ENCODE measurements around the gene INPP5J.
"Not testable (repeated sequence)": the region's sequence is repeated elsewhere in the genome, so short reads cannot be mapped to it uniquely, and the experiment has no call there.

Gene INPP5J

DNA sequence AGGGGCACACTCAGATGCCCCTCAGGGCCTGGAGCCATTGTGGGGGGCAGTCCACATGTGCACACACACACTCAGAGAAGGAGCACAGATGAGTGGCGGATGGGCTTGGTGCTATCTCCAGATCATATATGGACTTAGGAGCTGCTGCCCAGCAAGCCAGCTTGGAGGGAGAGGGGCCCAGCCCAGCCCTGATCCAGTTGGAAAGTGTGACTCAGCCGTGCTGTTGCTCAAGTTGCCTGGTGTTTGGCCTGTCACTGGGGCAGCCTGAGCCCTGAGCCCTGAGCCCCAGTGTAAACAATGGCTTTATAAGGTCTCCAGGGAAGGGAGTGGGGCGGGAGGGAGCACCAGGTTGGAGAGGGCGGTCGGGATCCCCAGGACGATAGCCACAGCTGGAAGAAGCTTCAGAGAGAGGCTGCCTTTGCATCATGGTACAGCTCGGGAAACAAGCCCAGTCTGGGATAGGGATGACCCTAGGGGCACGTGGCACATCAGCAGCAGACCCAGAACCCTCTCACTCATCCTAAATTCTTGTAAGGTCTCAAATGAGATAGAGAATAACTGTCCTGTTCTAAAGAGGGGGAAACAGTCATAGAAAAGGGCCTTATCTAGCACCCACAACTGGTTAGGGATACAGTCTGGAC, 20.2 kb upstream of the INPP5J start:
- DNase-seq, result peak; percentile 89

DNA sequence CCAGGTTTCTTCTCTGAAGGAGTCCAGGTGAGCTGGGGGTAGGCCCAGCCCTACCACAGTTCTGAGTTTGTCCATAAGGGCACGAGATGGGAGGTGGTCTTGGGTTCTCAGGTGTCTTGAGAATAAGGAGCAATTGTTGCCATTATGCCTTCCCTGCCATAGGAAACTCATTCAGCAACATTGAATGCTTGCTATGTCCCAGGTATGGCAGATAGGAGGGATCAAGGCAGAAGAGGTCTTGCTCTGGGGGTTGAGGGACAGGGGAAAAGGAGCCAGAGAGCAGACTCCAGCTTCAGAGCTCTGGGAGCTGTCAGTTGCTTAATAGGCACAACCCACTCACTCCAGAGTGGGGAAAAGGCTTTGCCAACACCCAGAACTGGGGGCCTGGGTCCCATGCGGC, 19.7 kb upstream of the INPP5J start:
- DNase-seq, result no peak

DNA sequence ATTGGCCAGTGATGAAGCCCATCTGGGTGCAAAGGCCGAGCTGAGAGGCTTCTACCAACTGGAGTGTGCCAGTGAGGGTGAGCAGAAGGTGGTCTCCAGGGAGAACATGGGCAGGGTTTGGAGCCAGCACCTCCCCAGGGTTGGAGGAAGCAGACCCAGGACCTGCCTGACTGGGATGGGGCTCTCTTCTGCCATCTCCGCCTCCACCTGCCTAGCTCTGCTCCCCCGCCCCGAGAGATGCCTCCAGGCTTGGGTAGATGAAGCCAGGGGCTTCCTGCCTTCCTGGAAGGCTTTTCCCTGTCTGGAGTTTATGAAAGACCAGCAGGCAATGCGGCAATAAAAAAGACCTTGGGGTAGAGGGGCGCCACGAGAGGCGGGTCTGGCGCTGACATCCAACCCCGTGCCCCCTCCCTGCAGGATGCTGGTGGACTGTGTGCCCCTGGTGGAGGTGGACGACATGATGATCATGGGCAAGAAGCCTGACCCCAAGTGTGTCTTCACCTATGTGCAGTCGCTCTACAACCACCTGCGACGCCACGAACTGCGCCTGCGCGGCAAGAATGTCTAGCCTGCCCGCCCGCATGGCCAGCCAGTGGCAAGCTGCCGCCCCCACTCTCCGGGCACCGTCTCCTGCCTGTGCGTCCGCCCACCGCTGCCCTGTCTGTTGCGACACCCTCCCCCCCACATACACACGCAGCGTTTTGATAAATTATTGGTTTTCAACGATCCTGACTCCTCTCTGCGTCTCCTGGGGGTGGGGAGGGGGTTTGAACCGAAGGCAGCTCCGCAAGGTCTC, 18.7 kb upstream of the INPP5J start:
- no peak for DNase-seq

DNA sequence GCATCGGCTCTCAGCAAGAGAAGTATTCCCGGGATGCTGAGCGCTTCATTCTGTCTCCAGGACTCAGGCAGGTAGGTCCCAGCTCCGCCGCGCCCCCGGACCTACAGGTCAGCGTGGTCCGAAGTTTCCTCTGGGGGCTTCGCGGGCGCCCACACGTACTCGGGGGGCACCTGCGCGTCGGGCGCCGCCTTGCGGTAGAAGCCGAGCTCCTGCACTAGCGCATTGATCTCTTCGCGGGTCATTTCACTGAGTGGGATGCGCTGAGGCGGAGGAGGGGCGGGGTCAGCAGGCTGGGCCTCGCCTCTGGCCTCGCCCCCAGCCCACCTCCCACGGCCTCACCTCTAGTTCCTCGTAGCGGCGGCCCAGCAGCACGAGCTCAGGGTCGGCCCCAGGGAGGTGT, 17.9 kb upstream of the INPP5J start:
- peak; percentile 86 for DNase-seq

DNA sequence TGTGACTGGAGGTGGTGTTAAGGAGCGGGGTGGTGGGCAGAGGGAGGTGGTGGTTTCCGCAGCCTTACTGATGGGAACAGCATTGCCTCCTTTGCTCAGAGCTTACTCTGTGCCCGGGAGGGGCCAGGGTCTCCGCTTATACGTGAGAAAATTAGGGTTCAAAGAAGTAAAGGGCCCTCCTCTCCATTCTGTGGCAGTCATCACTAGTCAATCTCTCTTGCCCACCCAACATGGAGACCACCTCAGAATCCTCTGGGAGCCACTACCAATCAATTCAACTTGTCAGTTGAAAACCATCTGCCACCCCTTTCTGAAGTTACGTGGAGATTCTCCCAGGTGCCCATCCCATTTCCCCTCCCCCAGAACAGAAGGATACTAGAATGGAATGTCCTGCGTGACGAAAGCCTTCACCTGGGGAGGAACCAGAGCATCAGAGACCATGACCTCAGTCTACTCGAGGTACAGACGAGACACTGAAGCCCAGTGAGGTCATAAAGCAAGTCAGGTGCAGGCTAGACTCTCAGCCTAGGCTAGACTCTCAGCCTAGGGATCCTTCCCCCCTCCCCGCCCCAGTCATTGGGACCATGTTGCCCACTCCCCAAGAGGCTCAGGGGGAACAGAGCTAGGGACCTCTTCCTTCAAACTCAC, 17.4 kb upstream of the INPP5J start:
- no peak for DNase-seq

DNA sequence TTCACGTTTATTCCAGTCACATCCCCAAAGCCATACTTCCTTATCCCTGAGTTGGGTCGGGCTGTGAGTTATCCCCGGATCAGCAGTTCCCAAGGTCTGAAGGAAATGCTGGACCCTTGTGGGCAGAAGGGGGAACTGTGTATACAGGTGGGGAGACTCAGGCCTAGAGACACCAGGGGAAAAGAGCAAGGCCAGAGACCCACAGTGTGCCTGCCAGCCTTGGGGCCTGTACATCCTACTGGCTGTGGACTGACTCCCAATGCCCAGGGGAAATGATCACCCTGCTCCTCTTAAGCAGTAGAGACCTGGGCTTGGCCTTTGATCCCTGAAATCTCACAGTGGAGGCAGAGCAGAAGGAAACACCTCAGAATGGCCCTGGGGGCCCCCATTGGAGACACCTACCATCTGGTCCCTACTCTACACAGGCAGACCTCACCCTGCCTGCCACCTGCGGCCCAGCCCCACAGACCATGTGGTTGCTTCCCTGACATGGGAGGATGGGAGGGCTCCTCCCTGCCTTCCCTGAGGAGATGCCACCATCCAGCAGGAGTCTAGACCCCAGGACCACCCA, 16.7 kb upstream of the INPP5J start:
- no peak for DNase-seq

DNA sequence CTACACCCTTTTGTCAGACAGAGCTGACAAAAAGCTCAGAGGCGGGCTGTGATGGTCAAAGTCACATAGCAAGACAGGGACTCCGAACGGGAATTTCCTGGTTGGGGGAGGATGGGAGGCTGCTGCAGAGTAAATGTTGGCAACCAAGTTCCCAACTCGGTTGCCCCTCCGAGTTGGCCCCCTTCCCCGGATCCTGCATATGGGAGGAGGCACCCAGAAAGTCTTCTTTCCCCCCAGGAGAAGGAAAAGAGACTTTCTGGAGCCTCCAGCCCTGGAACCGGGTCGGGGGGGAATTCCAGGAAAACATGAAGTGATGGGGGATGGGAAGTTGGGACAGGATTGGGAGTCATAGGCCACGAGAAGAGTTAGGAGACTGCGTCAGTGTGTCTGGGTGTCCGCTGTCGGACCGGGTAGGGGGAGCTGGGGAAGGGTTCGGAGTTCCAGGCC, 16.0 kb upstream of the INPP5J start:
- no peak for DNase-seq

DNA sequence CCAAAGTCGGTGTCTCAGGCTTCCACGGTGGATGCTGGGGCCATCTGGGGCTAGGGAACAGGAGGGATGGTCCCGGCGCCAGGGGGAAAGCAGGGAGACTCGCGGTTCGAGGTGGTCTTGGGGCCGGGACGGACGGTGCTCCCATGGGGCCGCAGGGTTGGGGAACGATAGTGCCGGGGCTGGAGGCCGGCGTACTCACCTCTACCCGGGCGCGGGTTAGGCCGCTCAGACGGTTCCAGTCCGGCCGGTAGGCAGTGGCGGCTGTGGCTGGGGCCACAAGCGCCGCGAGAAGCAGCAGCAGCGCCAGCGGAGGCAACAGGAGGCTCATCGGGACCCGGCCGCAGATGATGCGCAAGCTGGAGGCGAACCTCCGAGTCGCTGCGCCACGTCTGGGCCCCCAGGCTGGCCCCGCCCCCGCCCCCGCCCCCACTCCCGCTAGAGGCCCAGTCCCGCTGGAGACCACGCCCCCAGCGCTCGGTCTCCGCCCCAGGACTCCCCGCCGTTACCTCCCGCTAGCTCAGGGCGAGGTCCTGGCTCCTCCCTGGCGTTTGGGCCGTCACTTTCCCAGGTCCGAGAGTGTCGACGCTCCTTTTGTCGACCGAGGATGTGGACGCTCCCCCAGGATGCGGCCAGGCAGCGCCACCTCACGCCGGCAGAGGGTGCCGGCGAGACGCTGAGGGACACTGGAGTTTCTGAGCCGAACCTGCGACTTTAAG, 15.4 kb upstream of the INPP5J start, which contains the start of gene SELENOM:
SELENOM (minus strand) TSS at position 391 of the 716 bp plus-strand sequence; CDS start at position 328, 63 bp downstream.
- DNase-seq, result peak; percentile 99

DNA sequence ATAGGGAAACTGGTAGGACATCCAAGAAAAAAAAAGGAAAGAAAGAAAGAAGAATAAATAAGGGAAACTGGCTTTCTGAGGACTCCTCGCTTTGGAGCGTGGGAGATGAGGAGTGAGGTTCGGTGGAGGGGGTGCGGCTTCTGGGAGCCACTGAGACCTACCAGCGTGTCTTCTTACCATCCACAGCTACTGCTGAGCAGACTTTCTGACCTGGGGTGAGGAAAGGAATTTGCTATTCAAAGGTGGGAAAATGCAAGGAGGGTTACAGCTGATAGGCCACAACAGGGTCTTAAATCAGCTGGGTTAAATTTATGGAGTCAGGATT, 14.9 kb upstream of the INPP5J start:
- no peak for DNase-seq

DNA sequence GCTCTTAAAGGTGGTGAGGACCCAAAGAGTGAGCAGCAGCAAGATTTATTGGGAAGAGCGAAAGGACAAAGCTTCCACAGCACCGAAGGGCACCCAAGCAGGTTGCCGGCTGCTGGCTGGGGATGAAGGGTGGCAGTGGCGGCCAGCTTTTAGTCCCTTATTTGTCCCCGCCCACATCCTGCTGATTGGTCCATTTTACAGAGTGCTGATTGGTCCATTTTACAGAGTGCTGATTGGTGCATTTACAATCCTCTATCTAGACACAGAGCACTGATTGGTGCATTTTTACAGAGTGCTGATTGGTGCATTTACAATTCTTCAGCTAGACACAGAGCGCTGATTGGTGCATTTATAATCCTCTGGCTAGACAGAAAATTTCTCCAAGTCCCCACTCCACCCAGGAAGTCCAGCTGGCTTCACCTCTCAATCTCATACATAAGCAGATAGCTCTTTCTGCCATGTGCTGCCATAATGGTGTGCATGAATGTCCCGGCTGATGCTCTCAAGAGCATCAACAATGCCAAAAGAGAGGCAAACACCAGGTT, 10.1 kb upstream of the INPP5J start:
- DNase-seq, result not testable (repeated sequence)

DNA sequence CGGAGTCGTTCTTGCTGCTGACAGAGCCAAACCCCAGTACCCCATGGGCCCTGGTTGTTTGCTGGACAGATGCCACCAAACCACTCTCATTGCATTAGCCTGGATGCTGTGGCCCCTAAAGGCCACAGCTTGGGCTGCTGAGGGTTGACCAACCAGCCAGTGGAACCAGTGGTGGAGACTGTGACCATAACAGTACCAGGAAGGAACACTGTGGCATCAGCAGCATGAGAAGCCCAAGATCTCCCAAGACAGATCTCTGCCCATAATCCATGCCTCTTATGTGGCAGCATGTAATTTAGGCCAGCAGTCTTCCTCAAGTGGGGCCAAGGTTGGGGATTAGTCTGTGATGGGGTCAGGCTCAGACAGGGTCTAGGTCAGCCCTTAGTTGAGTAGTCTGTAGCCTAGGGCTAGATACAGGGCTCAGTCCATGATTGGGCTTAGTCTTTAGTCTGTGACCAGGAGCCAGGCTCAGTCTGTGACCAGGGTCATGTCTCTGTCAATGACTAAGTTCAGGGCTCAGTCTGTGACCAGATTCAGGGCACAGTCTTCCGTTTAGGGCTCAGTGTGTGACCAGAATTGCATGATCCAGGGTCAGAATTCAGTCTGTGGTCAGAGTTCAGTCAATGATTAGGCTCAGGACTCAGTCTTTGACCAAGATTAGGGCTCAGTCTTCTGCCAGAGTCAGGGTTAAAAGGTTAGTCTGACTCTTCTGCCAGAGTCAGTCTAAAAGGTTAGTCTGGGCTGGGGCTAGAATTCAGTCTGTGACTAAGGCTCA, 4.5 kb upstream of the INPP5J start:
- DNase-seq, result no peak

DNA sequence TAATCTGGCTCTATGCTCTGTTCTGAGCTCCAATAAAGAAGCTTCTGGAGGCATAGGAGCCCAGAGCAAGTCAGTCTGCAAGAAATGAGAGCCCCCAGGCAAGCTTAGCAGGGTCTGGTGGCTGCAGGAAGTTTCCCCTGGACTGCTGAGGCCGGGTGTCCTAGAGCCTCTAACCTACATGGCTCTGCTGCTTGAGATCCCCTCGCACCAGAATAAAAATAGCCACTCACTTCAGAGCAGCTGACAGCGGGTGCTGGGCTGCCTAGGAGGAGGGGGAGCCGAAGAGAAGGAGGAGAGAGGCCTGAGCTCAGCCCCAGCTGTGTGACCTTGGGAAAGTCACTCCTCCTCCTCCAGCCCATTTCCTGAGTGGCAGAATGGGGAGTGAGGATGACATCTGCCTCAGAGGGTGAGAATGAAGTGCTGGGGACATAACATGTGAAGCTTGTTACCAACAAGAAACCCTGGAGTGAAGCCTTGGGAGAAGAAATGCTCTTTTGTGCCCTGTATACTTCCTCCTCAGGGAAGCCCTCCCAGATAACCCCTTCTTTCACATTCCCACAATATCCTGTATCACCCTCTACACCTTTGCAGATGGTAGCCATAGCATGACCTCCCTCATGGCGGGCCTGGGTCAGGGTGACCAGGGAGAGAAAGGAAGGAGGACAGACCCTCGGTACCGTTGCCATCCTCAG, 3.6 kb upstream of the INPP5J start:
- no peak for DNase-seq

DNA sequence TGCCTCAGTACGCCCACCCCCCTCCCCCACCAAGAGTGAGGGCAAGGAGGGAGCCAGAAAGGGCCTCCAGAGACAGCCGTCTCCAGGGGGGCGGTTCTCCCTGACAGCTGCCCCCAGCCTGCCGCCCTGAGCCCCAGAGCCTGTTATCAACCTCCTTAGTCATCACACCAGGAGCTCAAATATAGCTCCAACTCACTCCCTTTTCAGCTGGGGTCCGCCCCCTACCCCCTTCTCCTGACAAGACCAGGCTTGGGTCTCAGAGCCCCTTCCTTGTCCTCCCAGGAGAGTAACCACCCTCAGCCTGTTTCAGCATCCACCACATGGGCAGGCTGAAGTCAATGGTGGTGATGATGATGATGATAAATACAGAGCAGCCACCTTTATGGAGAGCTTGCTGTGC, 2.5 kb upstream of the INPP5J start:
- no peak for DNase-seq

DNA sequence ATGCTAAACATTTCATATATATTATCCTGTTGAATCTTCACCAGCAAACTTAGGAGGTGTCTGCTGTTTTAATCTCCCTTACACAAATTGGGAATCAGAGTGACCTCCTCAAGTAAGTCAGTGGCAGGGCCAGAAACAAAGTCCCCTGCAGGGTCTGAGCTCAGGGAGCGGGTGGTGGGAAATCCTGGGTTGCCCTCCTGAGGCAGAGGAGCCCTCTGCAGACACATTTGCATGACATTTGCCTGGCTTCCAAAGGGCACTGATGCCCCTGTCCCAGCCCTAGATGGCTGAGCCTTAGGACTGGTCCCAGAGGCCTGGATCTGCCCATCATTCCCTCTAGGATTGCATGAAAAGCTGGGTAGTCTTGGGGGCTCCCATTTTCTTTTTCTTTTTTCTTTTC, 2.1 kb upstream of the INPP5J start:
- no peak for DNase-seq

DNA sequence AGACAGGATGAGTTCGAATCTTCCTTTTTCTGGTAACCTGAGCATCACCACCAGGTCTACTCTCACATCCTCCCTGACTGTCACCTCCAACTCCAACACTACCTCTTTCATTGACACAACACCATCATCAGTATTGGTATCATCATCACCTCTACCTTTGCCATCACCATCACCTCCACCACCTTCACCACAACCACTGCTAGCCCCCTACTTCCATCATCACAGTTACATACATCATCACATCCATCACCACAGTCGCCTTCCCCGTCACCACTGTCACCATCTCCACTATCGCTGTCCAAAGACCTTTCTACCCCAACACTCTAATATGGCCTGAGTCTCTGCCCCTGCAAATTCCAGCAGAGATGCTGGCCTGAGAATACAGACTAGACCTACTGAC, 1.4 kb upstream of the INPP5J start:
- no peak for DNase-seq

DNA sequence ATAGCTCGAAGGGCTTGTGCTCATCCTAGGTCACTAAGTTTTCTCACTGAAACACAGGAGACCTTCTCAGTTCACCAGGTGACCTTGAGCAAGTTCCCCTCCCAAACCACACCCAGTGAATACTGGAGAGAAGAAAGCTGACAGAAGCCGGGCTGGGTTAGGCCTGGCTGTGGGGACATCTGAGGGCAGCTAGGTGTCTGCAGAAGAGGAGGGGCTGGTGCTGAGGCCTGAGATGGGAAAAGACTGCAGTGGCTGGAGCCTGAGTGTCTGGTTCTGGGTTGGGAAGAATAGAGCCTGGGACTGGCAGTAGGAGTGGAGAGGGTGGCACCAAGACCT, 602 bp upstream of the INPP5J start:
- DNase-seq, result no peak

DNA sequence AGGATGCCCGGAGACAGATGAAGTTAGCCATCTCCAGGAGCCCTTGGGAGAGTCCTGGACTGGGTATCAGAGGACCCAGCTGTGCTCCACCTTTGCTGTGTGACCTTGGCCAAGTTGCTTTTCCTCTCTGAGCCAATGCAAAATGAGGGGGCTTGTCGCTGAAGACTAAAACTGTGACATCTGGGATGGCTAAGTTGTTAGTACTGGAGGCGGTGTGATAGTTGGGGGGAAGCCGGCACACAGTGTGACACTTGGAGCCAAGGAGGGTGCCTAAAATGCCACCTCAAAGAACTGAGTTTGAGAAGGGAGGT, 481 bp downstream of the INPP5J start:
- DNase-seq, result no peak

DNA sequence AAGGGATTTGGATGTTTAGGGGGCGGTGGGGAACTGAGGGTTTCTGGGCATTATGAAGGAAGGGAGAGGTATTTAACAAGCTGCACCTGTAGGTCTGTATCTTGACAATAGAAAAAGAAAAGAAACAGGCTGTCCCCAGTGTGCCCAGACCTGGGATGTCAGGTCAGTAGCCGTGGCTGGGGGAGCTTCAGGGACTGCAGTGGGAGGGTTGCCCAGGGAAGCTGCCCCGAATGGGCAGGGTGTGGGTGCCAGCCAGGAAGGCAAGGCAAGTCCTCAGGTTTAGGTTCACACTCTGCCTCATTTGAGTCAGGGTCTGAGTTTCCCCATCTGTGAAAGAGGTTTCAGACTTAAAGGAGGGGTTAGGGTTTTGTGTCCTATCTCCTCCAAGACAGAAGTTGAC, 1.5 kb downstream of the INPP5J start:
- DNase-seq, result no peak

DNA sequence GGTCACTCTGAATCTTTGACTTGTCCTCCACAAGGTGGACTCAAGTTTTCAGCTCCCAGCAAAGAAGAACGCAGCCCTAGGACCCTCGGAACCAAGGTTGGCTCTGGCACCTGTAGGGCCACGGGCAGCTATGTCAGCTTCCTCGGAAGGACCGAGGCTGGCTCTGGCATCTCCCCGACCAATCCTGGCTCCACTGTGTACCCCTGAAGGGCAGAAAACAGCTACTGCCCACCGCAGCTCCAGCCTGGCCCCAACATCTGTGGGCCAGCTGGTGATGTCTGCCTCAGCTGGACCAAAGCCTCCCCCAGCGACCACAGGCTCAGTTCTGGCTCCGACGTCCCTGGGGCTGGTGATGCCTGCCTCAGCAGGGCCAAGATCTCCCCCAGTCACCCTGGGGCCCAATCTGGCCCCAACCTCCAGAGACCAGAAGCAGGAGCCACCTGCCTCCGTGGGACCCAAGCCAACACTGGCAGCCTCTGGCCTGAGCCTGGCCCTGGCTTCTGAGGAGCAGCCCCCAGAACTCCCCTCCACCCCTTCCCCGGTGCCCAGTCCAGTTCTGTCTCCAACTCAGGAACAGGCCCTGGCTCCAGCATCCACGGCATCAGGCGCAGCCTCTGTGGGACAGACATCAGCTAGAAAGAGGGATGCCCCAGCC, 2.2 kb downstream of the INPP5J start:
- no peak for DNase-seq

DNA sequence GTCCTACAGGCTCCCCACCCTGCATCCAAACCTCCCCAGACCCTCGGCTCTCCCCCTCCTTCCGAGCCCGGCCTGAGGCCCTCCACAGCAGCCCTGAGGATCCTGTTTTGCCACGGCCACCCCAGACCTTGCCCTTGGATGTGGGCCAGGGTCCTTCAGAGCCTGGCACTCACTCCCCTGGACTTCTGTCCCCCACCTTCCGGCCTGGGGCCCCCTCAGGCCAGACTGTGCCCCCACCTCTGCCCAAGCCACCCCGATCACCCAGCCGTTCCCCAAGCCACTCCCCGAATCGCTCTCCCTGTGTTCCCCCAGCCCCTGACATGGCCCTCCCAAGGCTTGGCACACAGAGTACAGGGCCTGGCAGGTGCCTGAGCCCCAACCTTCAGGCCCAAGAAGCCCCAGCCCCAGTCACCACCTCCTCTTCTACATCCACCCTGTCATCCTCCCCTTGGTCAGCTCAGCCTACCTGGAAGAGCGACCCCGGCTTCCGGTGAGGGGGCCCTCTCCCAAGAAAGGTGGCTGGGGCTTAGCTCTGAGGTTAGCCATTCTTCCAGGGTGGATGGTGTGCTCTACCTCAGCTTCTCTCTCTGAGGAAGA, 2.9 kb downstream of the INPP5J start:
- no peak for DNase-seq

Data from islet precursor cell (in vitro differentiated cells).